H9 (cell line): ENCODE results near the gene LEMD3. TPM values are rescaled to one million over a fixed set of nuclear protein-coding genes. Genes with fewer than 3 reads are reported as not detected.

Experiments
- DNase-seq: peaks from one replicate; pipeline ENCODE4 v3.0.0-alpha.2; 2017
- H2AFZ ChIP-seq: one replicate; pipeline ENCODE4 v1.6.1; 2013; ENCODE audit warnings: mild to moderate bottlenecking, low read length, control low read depth, moderate library complexity
- H2AK5ac ChIP-seq: 2 replicates; pipeline ENCODE4 v1.6.1; 2013; ENCODE audit warnings: low read length, control low read depth, mixed read lengths; ENCODE audit not compliant: insufficient read length
- H2BK120ac ChIP-seq: one replicate; pipeline ENCODE4 v1.6.1; 2013; ENCODE audit warnings: low read depth, mild to moderate bottlenecking, low read length, control low read depth, inconsistent platforms; ENCODE audit not compliant: poor library complexity, severe bottlenecking
- H2BK12ac ChIP-seq: 2 replicates; pipeline ENCODE4 v1.6.1; 2013; ENCODE audit warnings: low read length, control low read depth, mixed read lengths, low read depth; ENCODE audit not compliant: insufficient read length
- H2BK15ac ChIP-seq: 2 replicates; pipeline ENCODE4 v1.6.1; 2013; ENCODE audit warnings: low read depth, low read length, control low read depth
- H2BK20ac ChIP-seq: one replicate; pipeline ENCODE4 v1.6.1; 2013; ENCODE audit warnings: low read depth, mild to moderate bottlenecking, low read length, control low read depth, inconsistent platforms; ENCODE audit not compliant: poor library complexity, severe bottlenecking
- H2BK5ac ChIP-seq: 2 replicates; pipeline ENCODE4 v1.6.1; 2013; ENCODE audit warnings: low read length, control low read depth, mixed read lengths; ENCODE audit not compliant: insufficient read length
- H3K14ac ChIP-seq: 2 replicates; pipeline ENCODE4 v1.6.1; 2013; ENCODE audit warnings: low read length, control low read depth; ENCODE audit not compliant: insufficient read depth
- H3K18ac ChIP-seq: 2 replicates; pipeline ENCODE4 v1.6.1; 2013; ENCODE audit warnings: low read depth, mild to moderate bottlenecking, mixed read lengths, low read length, control low read depth; ENCODE audit not compliant: insufficient read length
- H3K23ac ChIP-seq: 2 replicates; pipeline ENCODE4 v1.6.1; 2013; ENCODE audit warnings: low read length, control low read depth, mixed read lengths, low read depth; ENCODE audit not compliant: insufficient read length
- H3K23me2 ChIP-seq: 2 replicates; pipeline ENCODE4 v1.6.1; 2013; ENCODE audit warnings: low read depth, mild to moderate bottlenecking, mixed read lengths, low read length, control low read depth; ENCODE audit not compliant: insufficient read length, poor library complexity, severe bottlenecking
- H3K27ac ChIP-seq: 2 replicates; pipeline ENCODE4 v1.5.1; 2013; ENCODE audit warnings: low read length, control low read depth, mixed read lengths, low read depth; ENCODE audit not compliant: insufficient read length
- H3K27me3 ChIP-seq: 2 replicates; pipeline ENCODE4 v1.6.1; 2013; ENCODE audit warnings: low read length, control low read depth, inconsistent platforms; ENCODE audit not compliant: insufficient read depth
- H3K4ac ChIP-seq: 2 replicates; pipeline ENCODE4 v1.6.1; 2013; ENCODE audit warnings: low read depth, mild to moderate bottlenecking, control low read depth, inconsistent platforms, low read length, moderate library complexity
- H3K4me1 ChIP-seq: 2 replicates; pipeline ENCODE4 v1.6.1; 2013; ENCODE audit warnings: low read length, control low read depth, inconsistent platforms; ENCODE audit not compliant: insufficient read depth
- H3K4me2 ChIP-seq: 2 replicates; pipeline ENCODE4 v1.6.1; 2013; ENCODE audit warnings: low read length, control low read depth, mixed read lengths; ENCODE audit not compliant: insufficient read length, insufficient read depth
- H3K56ac ChIP-seq: 2 replicates; pipeline ENCODE4 v1.6.1; 2013; ENCODE audit warnings: low read depth, mild to moderate bottlenecking, mixed read lengths, low read length, control low read depth; ENCODE audit not compliant: insufficient read length
- H3K79me1 ChIP-seq: 2 replicates; pipeline ENCODE4 v1.6.1; 2013; ENCODE audit warnings: low read depth, mild to moderate bottlenecking, moderate library complexity, low read length, control low read depth, inconsistent platforms; ENCODE audit not compliant: insufficient read depth, poor library complexity, severe bottlenecking
- H3K79me2 ChIP-seq: 2 replicates; pipeline ENCODE4 v1.6.1; 2013; ENCODE audit warnings: low read length, control low read depth, inconsistent platforms; ENCODE audit not compliant: insufficient read depth
- H3K9ac ChIP-seq: 2 replicates; pipeline ENCODE4 v1.6.1; 2013; ENCODE audit warnings: low read length, control low read depth, mixed read lengths; ENCODE audit not compliant: insufficient read length; ENCODE audit errors: extremely low read depth
- H3K9me3 ChIP-seq: one replicate; pipeline ENCODE4 v1.6.1; 2013; ENCODE audit warnings: low read depth, low read length, inconsistent platforms; ENCODE audit not compliant: control insufficient read depth
- H3T11ph ChIP-seq: one replicate; pipeline ENCODE4 v1.6.1; 2013; ENCODE audit warnings: mild to moderate bottlenecking, low read length, control low read depth, inconsistent platforms
- H4K20me1 ChIP-seq: one replicate; pipeline ENCODE4 v1.6.1; 2013; ENCODE audit not compliant: control insufficient read depth, insufficient read length, insufficient read depth
- H4K5ac ChIP-seq: 2 replicates; pipeline ENCODE4 v1.6.1; 2013; ENCODE audit warnings: low read depth, mild to moderate bottlenecking, mixed read lengths, low read length, control low read depth; ENCODE audit not compliant: insufficient read length
- H4K8ac ChIP-seq: replicated peaks from 2 replicates; pipeline ENCODE4 v1.6.1; 2013; ENCODE audit warnings: low read length, control low read depth, mixed read lengths, low read depth; ENCODE audit not compliant: insufficient read length
- H4K91ac ChIP-seq: 2 replicates; pipeline ENCODE4 v1.6.1; 2013; ENCODE audit warnings: low read depth, mild to moderate bottlenecking, moderate library complexity, mixed read lengths, low read length, control low read depth; ENCODE audit not compliant: insufficient read length
- H3K27ac Mint-ChIP-seq, 3 experiments: 2 replicates in 2 of 3; 3 replicates in 1 of 3; pipeline ENCODE4 v1.8.0; 2020 to 2021; ENCODE audit warnings: mixed read lengths in 3 of 3, mild to moderate bottlenecking in 1 of 3, moderate library complexity in 1 of 3
- H3K27me3 Mint-ChIP-seq: 2 replicates; pipeline ENCODE4 v1.8.0; 2021; ENCODE audit warnings: low read depth, mild to moderate bottlenecking, moderate library complexity, mixed read lengths
- H3K36me3 Mint-ChIP-seq, 3 experiments: 2 replicates in 2 of 3; 3 replicates in 1 of 3; pipeline ENCODE4 v1.8.0; 2020 to 2021; ENCODE audit warnings: low read depth in 3 of 3, mixed read lengths in 3 of 3; ENCODE audit not compliant: insufficient read depth in 1 of 3
- H3K4me1 Mint-ChIP-seq, 2 experiments: 2 replicates each; pipeline ENCODE4 v1.8.0; 2020; ENCODE audit warnings: mixed read lengths in 2 of 2
- H3K4me3 Mint-ChIP-seq, 2 experiments: 2 replicates in 1 of 2; 3 replicates in 1 of 2; pipeline ENCODE4 v1.8.0; 2020 to 2021; ENCODE audit warnings: mild to moderate bottlenecking in 2 of 2, mixed read lengths in 2 of 2, moderate library complexity in 1 of 2
- H3K9me3 Mint-ChIP-seq, 2 experiments: 2 replicates in 1 of 2; 3 replicates in 1 of 2; pipeline ENCODE4 v1.8.0; 2020; ENCODE audit warnings: mild to moderate bottlenecking in 2 of 2, mixed read lengths in 2 of 2, moderate library complexity in 1 of 2
- WGBS: extraction: QIAGEN DNeasy Blood & Tissue Kit; methylation state at CpG from one replicate; pipeline ENCODE4 v1.1.7; 2013; ENCODE audit warnings: missing lambda C conversion rate, low lambda C conversion rate, mixed read lengths; ENCODE audit not compliant: insufficient read length; ENCODE audit errors: extremely low coverage; 5-methylcytosine and 5-hydroxymethylcytosine counted together
- total RNA-seq: library from RNA; stranded (reverse); gene quantifications from 2 replicates; pipeline ENCODE4 v1.2.1, GENCODE V29; 2021
- TF ChIP-seq, protein P1 (sequence below): fragments of 200-600 bp; sonication (generic); conservative IDR thresholded peaks from 3 replicates; pipeline ENCODE4 v1.8.0; 2021; ENCODE audit warnings: antibody characterized with exemption, mild to moderate bottlenecking

The LEMD3 gene
- total RNA-seq, 1 experiment from 2014 or later: 38.1 TPM

DNA sequence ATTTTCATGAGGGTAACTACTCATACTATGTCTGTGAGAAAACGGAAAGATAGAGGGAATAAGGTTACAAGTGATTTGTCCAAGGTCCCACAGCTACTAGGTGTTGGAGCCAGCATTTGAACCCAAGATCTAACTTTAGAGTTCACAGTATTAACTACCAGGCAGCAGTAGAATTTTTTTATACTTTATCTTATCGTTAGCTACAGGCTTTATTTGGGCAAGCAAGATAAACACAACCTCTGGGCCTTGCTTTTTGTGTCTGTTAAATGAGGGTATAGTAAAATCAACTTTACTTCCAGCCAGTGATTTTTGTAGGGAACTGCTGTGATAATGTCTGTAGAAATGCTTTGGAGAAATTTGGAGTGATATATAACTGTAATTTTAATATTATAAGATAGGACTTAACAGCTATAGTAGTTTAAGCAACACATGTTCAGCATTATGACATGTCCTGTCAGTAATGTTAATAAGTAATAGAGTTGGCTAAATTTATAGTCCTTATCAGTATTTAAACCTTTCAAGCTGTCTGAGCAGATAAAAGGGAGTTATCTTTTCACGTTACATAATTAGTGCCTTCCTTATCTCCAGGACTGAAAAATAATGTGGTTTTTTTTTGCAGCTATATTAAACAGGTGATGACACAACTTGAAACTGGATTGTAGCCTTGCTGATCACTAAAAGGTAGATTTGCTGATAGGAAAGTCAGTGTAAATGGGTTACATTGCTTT is 12.8 kb downstream of the LEMD3 start:
- no peak overlapping the region for H2BK15ac ChIP-seq

More for the DNA sequence above, 12.8 kb downstream of the LEMD3 start:
- Mint-ChIP-seq H3K27ac (no peak overlapping the region), H3K4me3 (no peak overlapping the region), H3K27me3 (no peaks in the 10 kb centered on the region), H3K4me1 (no peaks in the 10 kb centered on the region; a peak in 1 of 4 replicates), H3K9me3 (no peaks in the 10 kb centered on the region), H3K36me3 (no peaks in the 10 kb centered on the region; a peak in 1 of 7 replicates)
- WGBS: no CpG with 5 or more reads among the region's 3 CpGs
- Histone ChIP-seq H3K79me1 (peaks cover 2% of the 10 kb centered on the region), H2BK120ac (no peak overlapping the region), H3K18ac (no peak overlapping the region), H3K9me3 (no peaks in the 10 kb centered on the region), H3K79me2 (peaks cover 1% of the 10 kb centered on the region; the same call in 1 of the 2 replicates), H4K5ac (no peak overlapping the region), H3K14ac (no peak overlapping the region), H3K23me2 (no peaks in the 10 kb centered on the region), H3K4me2 (no peak overlapping the region), H3K9ac (no peak overlapping the region), H2AFZ (no peak overlapping the region), H4K20me1 (no peaks in the 10 kb centered on the region), H3K23ac (no peak overlapping the region), H4K8ac (no peak overlapping the region), H2BK20ac (no peak overlapping the region), H2AK5ac (no peak overlapping the region), H3K56ac (no peak overlapping the region), H2BK5ac (no peak overlapping the region), H3K4me1 (no peaks in the 10 kb centered on the region), H4K91ac (no peak overlapping the region), H3T11ph (no peak overlapping the region), H3K4ac (no peak overlapping the region), H3K27ac (no peak overlapping the region), H2BK12ac (no peak overlapping the region), H3K27me3 (no peaks in the 10 kb centered on the region)
- DNase-seq: no peak
- TF ChIP-seq, protein P1, sequence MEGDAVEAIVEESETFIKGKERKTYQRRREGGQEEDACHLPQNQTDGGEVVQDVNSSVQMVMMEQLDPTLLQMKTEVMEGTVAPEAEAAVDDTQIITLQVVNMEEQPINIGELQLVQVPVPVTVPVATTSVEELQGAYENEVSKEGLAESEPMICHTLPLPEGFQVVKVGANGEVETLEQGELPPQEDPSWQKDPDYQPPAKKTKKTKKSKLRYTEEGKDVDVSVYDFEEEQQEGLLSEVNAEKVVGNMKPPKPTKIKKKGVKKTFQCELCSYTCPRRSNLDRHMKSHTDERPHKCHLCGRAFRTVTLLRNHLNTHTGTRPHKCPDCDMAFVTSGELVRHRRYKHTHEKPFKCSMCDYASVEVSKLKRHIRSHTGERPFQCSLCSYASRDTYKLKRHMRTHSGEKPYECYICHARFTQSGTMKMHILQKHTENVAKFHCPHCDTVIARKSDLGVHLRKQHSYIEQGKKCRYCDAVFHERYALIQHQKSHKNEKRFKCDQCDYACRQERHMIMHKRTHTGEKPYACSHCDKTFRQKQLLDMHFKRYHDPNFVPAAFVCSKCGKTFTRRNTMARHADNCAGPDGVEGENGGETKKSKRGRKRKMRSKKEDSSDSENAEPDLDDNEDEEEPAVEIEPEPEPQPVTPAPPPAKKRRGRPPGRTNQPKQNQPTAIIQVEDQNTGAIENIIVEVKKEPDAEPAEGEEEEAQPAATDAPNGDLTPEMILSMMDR: no peak
